NCI-H748 (cell line): ENCODE data around the gene PXT1.
"Not testable (repeated sequence)": the region's sequence is repeated elsewhere in the genome, so short reads cannot be mapped to it uniquely, and the experiment has no call there.

Source experiments
- DNase-seq: peaks from one replicate; lab custom pipeline; 2025; ENCODE audit not compliant: unreplicated experiment; lab: John Stamatoyannopoulos, UW

PXT1 gene

DNA sequence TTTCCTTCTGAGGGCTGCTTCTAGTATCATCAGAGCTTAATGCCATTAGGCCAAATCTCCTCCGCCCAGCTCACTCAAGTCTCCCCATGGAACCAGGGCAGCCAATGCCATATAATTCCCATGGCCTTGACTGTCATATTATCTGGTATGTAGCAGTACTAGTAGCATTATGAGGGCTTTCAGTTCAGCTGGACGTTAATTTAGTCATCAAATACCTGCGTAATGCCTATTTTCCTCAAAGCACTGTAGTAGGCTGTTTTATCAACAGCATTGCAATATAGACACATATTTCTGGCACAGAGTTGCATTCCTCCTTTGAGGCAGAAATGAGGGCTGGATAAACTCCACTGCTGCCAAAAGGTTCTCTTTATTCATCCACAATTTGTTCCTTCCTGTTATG, 1.8 kb upstream of the PXT1 start:
- DNase-seq: no peak

DNA sequence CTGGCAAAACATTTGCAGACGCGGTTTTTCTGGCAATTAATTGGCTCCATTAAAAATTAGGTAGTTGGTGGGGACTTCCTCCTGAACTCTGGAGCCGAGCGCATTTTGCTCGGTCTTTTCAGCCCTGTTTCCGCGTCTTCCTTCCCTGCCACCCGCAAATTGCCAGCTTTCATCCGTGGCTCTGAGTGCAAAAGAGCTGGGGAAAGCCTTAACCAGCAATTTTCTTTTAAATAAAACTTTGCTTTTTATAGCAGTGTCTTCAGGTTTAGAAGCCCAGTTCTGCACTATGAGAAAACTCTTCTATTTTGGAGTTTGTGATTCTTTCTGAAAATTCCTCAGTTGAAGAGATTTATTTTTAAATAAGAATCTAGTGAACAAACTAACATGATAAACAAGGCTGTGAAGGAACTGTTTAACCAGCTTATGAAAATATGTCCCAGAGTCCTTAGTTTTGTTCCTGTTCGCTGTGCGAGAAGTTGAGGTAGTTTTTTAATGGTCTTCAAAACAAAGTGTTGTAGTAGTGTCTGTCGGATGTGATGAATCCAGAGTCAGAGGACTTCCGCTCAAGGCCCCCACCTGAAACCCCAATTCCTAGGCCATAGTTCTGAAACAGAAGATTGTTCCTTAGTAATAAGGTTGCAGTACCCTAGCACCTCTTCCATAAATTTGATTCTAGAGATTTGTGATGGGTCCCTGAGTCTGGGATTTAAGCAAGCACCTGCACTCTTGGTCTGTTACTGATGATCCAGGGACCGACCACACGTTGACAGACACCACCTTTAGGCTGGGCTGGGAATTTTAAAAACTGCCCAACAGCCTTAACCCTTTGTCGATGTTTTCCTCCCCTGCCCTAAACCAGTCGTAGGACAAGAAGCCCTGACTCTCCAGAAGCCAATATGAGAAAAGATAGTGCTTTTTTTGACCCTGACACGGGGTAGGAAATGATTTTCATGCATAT, 1.1 kb upstream of the PXT1 start:
- DNase-seq: peak; percentile 61

DNA sequence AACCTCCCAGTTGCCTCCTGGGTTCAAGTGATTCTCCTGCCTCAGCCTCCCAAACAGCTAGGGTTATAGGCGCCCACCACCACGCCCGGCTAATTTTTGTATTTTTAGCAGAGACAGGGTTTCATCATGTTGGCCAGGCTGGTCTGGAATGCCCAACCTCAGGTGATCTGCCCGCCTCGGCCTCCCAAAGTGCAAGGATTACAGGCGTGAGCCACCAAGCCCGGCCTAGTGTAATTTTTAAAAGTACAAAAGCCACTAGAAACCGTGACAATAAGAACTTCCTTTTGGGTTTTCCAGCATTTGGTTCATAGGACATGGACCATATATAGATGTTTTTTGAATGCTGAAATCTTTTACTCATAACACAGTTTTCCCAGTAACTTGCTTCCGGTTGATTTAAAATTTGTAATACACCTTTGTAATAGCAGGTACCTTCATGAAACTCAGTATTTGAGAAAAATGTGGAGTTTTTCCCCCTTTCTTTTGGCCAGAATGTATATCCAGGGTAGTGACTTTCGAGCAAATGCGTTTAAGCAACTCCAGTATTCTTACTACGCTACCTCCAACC, 467 bp downstream of the PXT1 start:
- no peak for DNase-seq

DNA sequence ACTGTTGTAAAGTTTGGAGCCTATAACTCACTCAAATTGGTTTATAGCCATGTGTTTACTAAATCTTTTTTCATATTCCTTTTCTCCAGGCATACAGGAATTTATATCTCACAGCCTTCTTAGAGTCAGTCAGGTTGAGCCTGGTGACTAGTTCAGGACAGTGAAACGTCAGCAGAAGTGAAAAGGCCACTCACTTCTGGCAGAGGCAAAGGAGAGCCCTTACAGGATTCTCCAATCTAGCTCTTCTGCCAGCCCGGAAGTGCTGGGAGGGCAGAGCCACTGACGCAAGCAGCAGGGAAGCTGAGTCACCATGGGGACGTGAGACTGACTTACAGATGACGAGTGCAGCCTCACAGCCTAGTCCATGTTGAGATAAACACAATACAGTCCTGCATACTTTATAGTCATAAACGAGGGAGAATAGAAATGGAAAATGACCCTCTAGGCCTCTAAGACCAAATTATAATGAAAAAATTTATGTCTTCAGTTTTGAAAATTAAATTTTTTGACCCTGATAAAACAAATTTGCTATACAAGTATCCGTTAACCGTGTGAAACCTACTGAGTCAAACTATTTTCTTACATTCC, 1.3 kb downstream of the PXT1 start:
- peak; percentile 98 for DNase-seq

DNA sequence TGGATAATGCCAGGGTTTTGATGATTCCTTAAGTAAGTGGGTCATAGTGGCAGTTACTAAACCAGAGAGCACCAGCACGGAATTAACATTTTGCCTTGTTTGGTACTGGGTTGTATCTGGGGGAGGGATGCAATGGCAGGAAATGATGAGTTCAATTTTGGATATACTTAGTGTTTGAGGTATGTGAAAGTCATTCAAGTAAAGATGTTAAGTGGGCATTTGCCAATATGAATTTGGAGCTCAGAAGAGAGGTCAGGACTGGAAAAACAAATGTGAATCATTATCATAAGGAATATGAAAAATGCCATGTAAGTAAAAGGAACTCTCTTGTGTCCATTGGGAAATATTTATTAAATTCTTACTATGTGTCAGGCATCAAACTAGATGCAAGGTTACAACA, 6.2 kb downstream of the PXT1 start:
- no peak for DNase-seq

DNA sequence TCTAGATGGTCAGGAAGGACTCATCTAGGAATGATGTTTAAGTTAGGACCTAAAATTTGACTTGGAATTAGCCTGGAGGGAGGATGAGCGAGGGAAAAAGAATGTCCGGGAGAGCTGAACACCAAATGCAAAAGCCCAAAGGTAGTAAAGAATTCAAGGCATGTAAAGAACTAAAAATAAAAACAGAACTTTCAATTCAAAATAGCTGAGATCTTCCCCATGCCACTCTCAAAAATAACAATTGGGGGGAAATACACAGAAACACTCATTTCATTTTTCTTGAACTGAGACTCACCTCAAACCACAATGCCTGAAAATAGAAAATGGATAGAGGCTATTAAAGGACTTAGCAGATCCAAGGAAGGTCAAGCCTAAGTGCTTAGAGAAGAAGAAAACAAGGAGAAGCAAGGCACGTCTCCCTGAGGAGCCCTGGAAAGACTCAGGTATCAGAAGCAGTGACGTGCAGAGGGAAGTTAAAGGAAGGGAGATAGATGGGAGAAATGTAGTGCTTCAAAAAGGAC, 10.4 kb downstream of the PXT1 start:
- no peak for DNase-seq

DNA sequence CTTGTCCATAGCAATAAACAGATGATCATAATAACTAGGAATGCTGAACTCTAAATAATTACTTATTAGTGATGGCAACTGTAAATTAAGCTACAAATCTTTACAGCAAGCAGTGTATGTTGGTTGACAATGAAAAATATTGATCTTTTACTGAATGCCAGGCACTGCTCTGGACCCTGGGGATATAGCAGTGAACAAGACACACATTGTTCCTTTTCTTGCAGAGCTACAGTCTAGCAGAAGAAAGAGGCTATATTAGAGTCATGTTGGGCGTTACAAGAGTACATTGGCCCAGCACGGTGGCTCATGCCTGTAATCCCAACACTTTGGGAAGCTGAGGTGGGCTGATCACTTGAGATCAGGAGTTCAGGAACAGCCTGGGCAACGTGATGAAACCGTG, 11.5 kb downstream of the PXT1 start:
- no peak for DNase-seq

DNA sequence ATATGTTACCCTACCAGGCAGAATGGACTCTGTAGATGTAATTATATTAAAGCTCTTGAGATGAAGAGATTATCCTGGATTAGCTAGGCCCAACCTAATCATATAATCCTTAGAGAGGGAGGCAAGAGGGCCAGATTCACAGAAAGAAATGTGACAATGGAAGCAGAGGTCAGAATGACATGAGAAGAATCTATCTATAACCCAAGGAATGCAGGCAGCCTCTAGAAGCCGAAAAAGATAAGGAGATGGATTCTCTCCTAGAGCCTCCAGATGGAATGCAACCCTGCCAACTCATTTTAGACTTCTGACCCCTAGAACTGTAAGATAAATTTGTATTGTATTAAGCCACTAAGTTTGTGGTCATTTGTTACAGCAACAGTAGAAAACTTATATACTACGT, 12.3 kb downstream of the PXT1 start:
- DNase-seq: no peak

DNA sequence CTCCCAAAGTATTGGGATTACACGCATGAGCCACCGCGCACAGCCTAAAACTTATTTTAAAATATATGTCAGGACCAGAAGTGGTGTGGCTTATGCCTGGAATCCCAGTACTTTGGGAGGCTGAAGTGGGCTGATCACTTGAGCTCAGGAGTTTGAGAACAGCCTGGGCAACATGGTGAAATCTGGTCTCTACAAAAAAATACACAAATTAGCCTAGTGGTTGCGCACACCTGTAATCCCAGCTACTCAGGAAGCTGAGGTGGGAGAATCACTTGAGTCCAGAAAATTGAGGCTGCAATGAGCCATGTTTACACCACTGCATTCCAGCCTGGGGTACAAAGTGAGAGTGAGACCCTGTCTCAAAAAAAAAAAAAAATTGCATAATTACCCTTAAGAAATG, 13.7 kb downstream of the PXT1 start:
- peak; percentile 16 for DNase-seq

DNA sequence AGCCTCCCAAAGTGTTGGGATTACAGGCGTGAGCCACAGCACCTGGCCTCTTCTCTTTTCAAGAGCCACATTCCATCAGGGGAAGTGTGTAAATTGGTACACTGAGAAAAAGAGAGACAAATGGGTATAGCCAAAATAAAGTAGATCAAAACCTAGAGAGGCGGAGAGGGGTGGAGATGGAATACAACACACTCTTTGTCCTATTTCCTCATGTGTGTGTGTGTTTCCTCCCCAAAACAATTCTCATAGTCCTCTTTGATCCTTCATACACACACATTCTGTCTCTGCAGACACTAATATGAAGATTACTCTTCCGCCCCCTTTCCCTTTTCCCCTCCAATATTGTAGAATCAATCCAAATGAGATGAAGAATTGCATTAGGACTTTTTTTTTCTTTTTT, 16.0 kb downstream of the PXT1 start:
- DNase-seq: no peak

DNA sequence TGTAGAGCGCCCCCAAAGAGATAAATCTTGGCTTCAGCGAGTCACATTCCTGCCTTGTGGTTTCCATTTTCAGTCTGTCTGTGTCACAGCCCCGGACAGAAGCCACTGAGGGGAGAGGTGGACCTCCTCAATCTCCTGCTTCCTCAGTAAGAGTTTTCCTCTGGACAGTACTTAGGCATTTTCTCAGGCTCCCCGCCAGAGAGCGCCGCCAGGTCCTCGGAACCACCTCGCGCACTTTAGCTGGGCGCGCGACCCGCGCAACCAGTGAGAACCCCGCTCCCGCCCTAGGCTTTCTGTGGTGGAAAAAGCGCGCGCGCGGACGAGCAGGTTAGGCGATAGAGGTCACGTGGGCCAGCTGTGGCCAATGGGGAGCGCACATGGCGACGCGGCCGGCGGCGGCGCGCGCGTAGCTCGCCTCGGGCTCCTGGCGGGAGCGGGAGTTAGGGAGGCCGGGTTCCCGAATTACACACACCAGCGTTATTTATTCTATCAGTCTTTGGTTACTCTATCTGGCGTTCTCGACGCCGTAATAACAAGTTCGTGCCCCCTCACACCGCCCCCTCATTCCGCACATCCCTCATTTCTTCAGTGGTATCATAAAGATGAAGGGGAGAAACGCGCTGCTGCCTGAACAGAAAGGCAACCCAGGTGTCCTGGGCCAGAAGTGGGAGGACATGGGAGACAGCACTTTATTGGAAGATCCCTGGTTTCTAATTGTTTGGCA, 19.4 kb downstream of the PXT1 start:
- DNase-seq: peak; percentile 100

DNA sequence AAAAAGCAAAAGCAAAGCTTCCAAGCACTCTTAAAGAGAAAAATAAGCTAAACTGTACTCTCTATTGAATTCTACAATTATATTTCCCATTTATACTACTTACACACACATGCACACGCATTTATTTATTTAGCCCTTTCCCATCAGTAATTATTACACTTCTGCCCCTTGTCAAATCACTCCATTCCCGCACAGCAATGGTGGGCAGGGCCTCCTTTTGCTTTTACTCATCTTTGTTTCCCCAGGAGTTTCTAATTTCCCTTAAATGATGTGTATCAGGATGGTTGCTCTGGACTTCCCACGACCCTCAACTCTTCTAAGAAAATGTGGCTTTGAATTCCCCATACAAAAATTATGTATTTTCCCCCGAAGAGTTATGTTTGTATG, 19.9 kb downstream of the PXT1 start:
- no peak for DNase-seq

DNA sequence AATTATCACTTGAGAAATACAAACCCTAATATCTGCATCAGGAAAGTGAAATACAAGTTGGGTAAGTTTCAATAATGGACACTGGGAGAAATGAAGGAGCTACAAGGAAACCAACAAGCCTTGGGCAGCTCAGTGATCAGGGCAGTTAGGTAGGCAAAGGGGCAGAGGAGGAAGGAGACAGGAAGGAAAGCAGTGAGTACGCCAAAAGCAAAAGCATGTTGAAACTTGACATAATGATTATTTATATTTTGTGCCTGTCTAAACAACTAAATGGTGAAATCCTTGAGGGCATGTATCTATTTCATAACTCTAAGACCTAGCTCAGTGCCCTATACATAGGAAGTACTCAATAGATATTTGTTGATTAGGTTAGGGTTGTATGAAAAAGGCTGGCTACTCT, 23.3 kb downstream of the PXT1 start:
- DNase-seq: no peak

DNA sequence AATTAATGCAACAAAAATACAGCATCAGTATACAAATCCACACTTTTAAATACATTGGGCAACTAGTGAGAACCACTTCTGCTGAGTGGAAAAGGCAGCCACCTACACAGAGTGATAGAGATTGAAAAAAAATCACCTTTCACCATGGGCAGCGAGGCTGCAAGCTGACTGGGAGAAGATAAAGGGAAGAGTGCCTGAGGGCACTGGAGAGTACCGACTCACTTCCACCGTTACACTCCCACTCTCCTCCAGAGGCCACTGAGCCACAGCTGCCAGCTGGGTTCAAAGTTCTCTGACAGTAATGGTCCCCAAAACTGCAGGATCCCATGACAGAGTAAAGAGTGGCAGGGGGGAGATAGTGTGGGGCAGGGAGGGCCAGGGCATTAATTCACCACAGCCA, 24.1 kb downstream of the PXT1 start:
- DNase-seq: no peak

DNA sequence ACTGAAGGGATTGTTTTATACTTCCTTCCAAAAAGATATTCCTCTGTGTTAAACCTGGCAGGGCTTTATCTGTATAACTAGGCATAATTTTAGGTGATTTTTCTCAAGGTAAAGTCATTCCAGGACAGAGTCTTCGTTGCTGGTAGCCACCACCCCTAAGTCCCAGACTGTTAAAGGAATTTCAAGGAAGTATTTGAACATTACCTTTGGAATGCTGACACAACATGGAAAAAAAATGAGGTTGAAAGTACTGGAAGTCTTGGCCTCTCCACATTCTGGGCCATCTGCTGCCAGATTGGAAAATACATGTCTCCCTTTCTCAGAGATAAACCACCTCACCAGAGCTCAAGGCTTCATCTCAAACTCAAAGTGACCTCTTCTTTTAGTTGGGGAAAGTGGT, 28.2 kb downstream of the PXT1 start:
- no peak for DNase-seq

DNA sequence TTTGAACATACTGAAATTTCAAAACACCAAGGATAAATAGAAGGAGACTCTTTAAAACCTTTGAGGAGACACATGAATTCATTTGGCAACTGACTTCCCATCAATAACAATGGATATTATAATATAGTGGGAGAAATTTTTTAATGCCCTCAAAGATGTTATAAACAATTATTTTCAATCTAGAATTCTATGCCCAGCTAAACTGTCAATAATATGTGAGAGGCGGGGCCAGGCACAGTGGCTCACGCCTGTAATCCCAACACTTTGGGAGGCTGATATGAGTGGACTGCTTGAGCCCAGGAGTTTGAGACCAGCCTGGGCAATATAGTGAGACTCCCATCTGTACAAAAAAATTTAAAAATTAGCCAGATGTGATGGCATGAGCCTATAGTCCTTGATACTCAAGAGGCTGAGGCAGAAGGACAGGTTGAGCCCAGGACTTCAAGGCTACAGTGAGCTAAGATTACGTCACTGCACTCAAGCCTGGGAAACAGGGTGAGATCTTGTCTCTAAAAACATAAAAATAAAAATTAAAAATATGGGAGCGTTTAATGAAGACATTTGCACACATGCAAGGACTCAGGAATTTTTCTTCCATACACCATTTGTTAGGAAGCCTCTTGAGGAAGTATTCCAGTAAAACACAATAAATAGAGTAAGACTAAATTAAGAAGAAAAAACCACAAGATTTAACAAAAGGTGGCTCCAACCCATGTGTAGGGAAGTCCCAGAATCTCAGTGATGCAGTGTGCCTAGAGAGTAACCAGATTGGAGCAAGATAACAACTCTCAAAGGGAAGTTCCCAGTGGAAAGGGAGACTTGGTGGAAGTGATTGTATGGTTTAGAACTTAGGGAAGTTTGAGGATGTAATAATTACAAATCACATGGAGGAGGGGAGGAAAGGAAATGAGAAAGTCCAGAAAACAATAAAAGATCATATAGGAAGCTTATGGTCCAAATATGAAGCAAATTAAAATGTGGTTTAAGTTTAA, 28.9 kb downstream of the PXT1 start:
- DNase-seq: no peak

DNA sequence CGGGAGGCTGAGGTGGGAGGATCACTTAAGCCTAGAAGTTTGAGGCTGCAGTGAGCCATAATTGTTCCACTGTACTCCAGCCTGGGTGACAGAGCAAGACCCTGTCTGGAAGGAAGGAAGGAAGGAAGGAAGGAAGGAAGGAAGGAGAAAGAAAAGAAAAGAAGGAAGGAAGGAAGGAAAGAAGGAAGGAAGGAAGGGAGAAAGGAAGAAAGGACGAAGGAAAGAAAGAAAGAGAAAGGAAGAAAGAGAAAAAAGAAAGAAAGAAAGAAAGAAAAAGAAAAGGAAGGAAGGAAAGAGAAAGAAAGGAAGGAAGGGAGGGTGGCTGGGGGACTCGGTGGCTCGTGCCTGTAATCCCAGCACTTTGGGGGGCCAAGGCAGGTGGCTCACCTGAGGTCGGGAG, 32.9 kb downstream of the PXT1 start:
- not testable (repeated sequence) for DNase-seq

DNA sequence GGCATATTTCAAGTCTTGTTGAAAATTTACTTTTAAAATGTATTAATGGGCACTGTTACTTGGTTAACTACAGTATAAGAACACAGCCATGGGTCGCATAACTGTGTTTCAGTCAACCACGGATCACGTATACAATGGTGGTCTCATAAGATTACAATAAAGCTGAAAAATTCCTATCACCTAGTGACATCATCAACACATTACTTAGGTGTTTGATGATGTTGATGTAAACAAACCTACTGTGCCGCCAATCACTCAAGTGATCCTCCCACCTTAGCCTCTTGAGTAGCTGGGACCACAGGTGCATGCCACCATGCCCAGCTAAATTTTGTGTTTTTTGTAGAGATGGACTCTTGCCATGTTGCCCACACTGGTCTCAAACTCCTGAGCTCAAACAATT, 38.5 kb downstream of the PXT1 start:
- no peak for DNase-seq

DNA sequence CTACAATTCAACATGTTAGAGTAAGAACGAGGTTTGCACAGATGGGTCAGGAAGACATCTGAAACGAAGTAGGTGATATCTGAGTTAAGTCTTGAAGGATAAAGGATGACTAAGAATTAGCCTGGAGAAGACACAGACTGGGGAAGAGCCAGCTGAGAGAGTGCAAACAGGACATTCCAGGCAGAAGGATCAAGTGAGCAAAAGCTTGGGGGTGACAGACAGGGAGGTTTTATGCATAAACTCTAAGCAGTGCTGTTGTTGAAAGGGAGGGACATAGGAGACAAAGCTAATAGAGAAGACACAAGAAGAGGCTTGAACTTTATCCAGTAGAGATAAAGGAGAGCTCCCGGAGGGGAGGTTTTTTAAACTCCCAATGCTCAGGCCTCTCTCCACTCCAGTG, 40.2 kb downstream of the PXT1 start:
- DNase-seq: no peak

DNA sequence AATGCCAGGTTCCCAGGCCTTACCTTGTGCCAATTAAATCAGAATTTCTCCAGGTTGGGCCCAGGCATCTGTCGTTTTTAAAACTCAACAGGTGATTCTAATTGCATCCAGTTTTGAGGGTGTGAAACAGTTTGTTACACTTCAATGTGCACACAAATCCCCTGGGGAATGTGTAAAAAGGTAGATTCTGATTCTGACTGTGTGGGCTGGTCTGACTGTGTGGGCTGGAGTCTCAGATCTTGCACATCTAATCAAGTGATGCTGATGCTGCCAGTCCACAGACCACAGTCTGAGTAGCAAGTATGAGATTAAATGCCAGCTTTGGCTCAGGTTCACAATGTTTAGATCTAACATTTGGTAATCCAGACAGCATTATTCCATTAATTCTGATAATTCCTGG, 42.7 kb downstream of the PXT1 start:
- DNase-seq: no peak
